Stimulated activated CD4-positive, alpha-beta T cell treated with anti-CD3 and anti-CD28 coated beads, Interleukin-12 subunit alpha, Interleukin-12 subunit beta, amount 100 ng/mL, for 24 hours (primary cell): ENCODE data around the gene IFI6.
"Not testable (repeated sequence)": the region's sequence is repeated elsewhere in the genome, so short reads cannot be mapped to it uniquely, and the experiment has no call there.

Source experiments
- DNase-seq, 2 experiments: peaks; one replicate each; pipeline ENCODE4 v3.0.0-alpha.2; 2020; ENCODE audit warnings: low read depth in 2 of 2

Gene IFI6

DNA sequence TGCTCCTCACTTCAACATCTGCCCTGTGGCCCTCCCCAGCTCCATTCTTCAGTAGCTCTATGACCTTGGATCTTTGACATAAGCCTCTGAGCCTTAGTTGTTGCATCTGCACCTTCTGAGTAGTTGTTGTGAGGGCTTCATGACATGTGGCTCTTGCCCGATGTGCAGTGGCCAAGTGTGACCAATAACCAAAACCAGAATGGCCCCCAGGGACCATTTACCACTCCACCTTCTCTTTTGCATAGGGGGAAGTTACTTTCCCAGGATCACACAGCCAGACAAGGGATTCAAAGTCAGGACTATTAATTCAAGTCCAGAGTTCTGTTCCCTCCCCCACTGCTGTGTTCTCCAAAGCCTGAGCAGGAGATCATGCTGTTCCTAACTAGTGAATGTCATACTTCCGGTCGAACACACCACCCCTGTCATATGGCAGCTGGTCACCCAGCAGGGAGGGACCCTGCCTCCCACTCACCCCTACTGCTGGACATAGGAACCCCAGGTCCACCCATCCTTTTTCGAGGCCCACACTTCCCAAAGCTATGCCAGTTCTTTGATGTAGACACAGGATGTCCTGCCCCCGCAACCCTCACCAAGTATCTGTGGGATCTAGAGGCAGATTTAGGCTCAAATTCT is 41.0 kb downstream of the IFI6 start:
- no peak for DNase-seq

DNA sequence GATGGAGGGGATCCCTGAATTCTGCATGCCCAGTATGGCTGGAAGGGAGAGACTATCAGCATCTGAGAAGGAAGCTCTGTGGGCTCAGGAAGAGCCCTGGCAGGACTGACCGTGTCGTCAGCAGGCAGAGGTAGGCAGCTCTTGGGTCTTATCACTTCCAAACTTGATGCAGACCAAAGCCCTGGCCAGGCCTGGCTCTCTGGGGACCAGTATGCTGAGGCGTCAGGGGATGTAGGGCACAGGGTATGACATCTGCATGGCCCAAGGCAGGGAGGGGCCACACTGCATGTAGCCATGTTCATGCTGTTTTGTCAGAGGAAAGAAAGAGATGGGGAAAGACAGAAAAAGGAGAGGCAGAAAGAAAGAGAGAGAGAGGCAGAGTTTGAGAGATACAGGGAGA is 43.3 kb downstream of the IFI6 start:
- no peak for DNase-seq

DNA sequence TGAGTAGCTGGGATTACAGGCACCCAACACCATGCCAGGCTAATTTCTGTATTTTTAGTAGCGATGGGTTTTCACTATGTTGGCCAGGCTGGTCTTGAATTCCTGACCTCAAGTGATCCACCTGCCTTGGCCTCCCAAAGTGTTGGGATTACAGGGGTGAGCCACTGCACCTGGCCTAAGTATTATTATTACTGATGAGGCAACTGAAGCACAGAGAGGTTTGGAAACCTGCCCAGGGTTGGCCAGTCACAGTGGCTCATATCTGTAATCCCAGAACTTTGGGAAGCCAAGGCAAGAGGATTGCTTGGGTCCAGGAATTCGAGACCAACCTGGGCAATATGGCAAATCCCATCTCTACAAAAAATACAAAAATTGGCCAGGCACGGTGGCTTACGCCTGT is 44.3 kb downstream of the IFI6 start:
- DNase-seq, result not testable (repeated sequence)

GRCh38 chr1:27627061-27627460 is 44.9 kb downstream of the IFI6 start:
- DNase-seq, result no peak

DNA sequence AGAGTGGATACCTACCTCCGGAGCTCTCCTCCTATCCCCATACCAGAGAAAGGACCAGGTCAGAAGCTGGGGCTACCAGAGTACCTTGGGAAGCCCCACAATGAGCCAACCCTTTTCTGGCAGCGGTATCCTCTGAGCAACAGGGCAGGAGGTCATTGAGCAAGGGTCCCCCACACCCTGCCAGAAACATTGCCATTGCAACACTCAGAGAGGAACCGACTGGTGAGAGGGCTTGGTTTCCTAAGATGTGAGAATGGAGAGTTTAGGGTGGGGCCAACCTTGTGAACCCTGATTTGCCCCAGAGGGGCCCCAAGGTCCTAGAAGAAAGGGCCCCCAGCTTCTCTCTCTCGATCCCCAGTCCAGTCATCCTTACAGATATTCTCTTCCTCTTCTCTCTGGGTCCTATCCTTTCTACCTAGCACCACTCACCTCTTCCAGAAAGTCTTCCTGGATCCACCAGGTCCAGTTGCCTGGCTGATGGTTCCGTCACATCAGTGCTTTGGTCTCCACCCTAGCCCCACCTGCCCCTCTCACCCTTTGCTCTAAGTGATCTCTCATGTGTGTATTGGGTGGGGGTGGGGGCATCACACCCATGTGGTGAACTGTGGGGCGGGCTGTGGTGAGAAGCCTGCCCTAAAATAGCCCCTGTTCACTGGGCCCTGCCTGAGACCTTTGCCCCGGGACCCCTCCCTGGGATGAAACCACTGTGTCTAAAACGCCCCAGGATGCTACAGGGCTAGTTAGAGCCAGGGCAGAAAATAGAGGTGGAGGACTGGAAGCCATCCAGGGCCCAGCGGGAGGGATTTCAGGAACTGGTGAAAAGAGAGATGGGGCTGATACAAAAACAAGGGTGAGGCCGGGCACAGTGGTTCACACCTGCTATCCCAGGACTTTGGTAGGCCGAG is 45.7 kb downstream of the IFI6 start:
- DNase-seq, result no peak

DNA sequence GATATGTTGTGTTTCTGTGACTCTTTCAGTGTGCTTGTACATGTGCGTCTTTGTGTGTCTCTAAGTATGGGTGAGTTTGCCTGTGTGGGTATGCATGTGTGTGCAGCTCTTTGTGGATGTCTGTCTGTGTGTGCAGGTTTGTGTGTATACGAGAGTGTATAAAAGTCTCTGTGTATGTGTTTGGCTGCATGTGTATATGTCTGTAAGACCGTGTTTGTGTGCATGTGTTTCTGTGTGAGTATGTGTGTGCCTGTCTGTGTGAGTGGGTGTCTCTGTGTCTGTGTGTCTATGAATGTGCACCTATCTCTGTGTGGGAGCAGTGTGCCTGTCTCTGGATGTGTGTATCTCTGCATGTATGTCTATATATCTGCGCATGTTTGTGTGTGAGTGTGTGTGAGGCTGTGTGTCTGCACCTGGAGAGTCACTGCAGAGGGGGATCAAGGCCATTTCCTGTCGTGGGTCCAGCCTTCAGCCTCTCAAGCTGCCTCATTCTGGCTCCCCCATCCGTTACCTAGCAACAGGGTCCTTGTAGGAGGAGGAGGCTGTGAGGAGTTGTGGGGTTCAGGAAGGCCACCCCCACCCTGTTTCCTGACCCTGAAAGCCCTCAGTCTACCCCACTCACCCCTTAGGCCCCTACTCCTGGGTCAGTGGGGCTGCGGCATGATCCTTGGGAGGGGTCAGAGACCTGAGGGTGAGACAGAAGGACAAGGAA is 47.4 kb downstream of the IFI6 start:
- DNase-seq, result no peak

DNA sequence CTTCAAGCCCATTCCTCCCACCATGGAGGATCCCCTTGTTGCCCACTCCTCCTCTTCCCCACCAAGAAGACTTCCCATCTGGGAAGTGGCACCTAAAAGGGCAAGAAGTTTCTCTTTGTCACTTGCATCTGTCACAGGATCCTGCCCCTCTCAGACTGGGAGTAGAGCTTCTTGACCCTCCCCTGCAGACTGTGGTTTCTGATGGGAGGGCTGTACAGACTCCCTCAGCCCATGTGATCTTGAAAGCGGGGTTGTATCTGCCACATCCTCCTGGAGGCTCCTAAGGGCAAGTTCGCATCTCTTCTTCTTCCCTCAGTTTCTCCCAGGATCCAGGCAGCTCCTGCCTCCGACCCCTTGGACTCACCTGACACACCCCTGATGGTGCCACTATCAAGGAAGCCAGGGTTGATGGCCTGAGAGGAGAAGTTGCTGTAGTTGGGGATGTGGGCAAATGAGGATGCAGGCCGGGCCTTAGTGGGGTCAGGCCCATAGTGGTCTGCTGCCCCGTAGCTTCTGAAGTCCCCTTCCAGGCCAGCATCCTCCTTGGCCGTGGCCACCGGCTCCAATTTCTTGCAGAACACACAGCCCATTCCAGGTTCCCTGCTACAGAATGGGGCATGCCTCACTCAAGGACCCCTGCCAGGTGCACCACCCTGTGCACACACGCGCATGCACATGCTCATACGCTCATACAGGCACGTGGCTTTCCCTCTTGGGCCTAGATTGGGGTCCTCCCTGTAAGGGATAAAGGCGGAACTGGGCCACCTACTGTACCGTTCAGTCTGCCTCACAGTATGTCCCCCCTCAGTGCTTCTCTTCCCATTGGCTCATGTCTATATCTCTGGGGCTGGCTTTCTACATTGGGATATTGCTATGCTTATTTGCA is 48.4 kb downstream of the IFI6 start:
- no peak for DNase-seq

DNA sequence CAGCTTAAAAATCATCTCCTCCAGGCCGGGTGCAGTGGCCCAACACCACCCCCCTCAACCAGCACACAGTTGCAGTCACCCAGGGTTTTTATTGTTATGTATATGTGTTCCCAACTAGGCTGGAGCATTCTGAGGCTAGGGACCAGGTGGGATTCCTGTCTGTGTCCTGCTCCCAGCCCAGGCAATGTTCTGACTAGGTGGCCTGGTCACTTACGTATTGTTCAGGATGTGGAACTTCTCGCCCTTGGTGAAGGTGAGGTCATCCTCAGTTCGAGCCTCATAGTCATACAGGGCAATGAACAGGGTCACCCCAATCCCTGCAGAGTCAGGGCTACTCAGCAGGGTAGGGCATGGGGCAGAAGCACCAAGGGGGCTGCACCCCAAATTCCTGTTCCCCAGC is 49.2 kb downstream of the IFI6 start:
- no peak for DNase-seq

- no peak for DNase-seq
Measured at GRCh38 chr1:27621051-27621920, 50.7 kb downstream of the IFI6 start.

GRCh38 chr1:27619782-27620438 is 52.1 kb downstream of the IFI6 start:
- not testable (repeated sequence) for DNase-seq

DNA sequence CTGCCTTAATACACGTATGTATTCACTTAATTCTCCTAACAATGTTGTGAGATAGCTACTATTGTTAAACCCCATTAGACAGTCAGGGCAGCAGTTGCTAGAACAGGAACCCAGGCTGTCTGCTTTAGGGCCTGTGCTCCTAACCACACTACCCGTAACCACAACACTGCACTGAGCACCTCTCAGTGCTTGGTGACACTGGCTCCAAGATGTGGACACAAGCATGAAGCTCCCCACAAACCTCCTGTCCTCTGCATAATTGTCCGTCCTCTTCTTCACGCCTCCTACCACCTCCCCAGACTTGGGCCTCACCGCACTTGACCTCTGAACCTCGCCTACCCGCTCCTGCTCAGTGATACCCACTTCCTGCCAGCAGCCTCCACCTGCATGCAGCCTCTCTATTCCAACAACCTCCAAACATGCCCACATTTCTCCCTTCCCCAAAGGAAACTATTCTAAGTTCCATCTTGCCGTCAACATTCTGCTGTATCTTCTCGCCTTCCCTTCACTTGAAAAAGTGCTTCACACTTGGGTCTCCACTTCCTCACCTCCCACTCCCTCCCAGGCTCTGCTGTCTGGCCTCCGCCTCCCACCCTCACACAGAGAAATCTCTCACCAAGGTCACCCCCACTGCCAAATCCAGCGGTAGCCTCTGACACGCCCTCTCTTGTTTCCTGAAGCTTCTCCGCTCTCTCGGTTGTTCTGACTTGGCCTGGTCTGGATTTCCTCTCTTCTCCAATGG is 53.5 kb downstream of the IFI6 start:
- DNase-seq, result no peak

- no peak for DNase-seq
Measured at GRCh38 chr1:27617420-27617819, 54.6 kb downstream of the IFI6 start.

- DNase-seq, result no peak
Measured at GRCh38 chr1:27616441-27616840, 55.6 kb downstream of the IFI6 start.
